GM12891 (cell line): ENCODE results near the gene UBQLN1.

Experiments used
- POLR2A ChIP-seq: IDR thresholded peaks from 2 replicates; pipeline ENCODE4 v1.6.1; 2011; ENCODE audit warnings: low read depth, low read length, control low read depth
- POLR2AphosphoS5 ChIP-seq: IDR thresholded peaks from 2 replicates; pipeline ENCODE4 v1.6.1; 2011; ENCODE audit warnings: low read depth, low read length, control low read depth
- SPI1 ChIP-seq: IDR thresholded peaks from 2 replicates; pipeline ENCODE4 v1.6.1; 2011; ENCODE audit warnings: low read depth, low read length, control low read depth
- TAF1 ChIP-seq: IDR thresholded peaks from 2 replicates; pipeline ENCODE4 v1.6.1; 2011; ENCODE audit warnings: low read depth, low read length, control low read depth

- no peak for TF ChIP-seq POLR2AphosphoS5
- TF ChIP-seq POLR2A = no peak
- no peak for TF ChIP-seq TAF1
- no peak for TF ChIP-seq SPI1
Measured at GRCh38 chr9:83670381-83670780, 37.4 kb downstream of the UBQLN1 start.
